ENCODE results near the gene GGA1.
"Not testable (repeated sequence)": the region's sequence is repeated elsewhere in the genome, so short reads cannot be mapped to it uniquely, and the experiment has no call there.

The GGA1 gene

GRCh38 chr22:37571258-37571991 lies 37.2 kb upstream of the GGA1 start:
- DNase-seq (ENCODE audit: low read depth in 2 of 2) = no peak

- no peak for DNase-seq (ENCODE audit: low read depth in 2 of 2)
Measured at GRCh38 chr22:37571992-37572373, 36.7 kb upstream of the GGA1 start.

- no peak for DNase-seq (ENCODE audit: low read depth in 2 of 2)
Measured at GRCh38 chr22:37575490-37576003, 33.1 kb upstream of the GGA1 start.

- DNase-seq (ENCODE audit: low read depth in 2 of 2) = no peak
Measured at GRCh38 chr22:37578002-37578401, 30.6 kb upstream of the GGA1 start.

GRCh38 chr22:37581504-37581903 lies 27.1 kb upstream of the GGA1 start:
- no peak for DNase-seq (ENCODE audit: low read depth in 2 of 2)

GRCh38 chr22:37582526-37582925 lies 26.1 kb upstream of the GGA1 start:
- DNase-seq (ENCODE audit: low read depth in 2 of 2) = no peak

GRCh38 chr22:37588546-37589215 lies 20.0 kb upstream of the GGA1 start:
- DNase-seq (ENCODE audit: low read depth in 2 of 2) = no peak

GRCh38 chr22:37589636-37590035 lies 19.0 kb upstream of the GGA1 start:
- DNase-seq (ENCODE audit: low read depth in 2 of 2) = no peak

- DNase-seq (ENCODE audit: low read depth in 2 of 2) = not testable (repeated sequence)
Measured at GRCh38 chr22:37591081-37591480, 17.6 kb upstream of the GGA1 start.

GRCh38 chr22:37591823-37592404 lies 16.7 kb upstream of the GGA1 start:
- DNase-seq (ENCODE audit: low read depth in 2 of 2) = no peak

GRCh38 chr22:37594237-37594636 lies 14.4 kb upstream of the GGA1 start:
- no peak for DNase-seq (ENCODE audit: low read depth in 2 of 2)

- DNase-seq (ENCODE audit: low read depth in 2 of 2) = no peak
Measured at GRCh38 chr22:37599153-37599552, 9.5 kb upstream of the GGA1 start.

GRCh38 chr22:37601203-37601539 lies 7.5 kb upstream of the GGA1 start:
- no peak for DNase-seq (ENCODE audit: low read depth in 2 of 2)

GRCh38 chr22:37601540-37602442 lies 6.8 kb upstream of the GGA1 start:
- DNase-seq (ENCODE audit: low read depth in 2 of 2) = no peak

- DNase-seq (ENCODE audit: low read depth in 2 of 2) = not testable (repeated sequence)
Measured at GRCh38 chr22:37602546-37603277, 5.9 kb upstream of the GGA1 start.

GRCh38 chr22:37604074-37604473 lies 4.6 kb upstream of the GGA1 start:
- no peak for DNase-seq (ENCODE audit: low read depth in 2 of 2)

GRCh38 chr22:37604875-37605274 lies 3.8 kb upstream of the GGA1 start:
- no peak for DNase-seq (ENCODE audit: low read depth in 2 of 2)

- no peak for DNase-seq (ENCODE audit: low read depth in 2 of 2)
Measured at GRCh38 chr22:37607010-37607934, 1.4 kb upstream of the GGA1 start.

GRCh38 chr22:37607935-37608476 lies 628 bp upstream of the GGA1 start:
- no peak for DNase-seq (ENCODE audit: low read depth in 2 of 2)
